Activated T-helper 1 cell treated with anti-CD3 and anti-CD28 coated beads, Interleukin-12 subunit alpha, Interleukin-12 subunit beta, Interleukin-2, Interleukin-4 antibody, amounts not matched to agents 30 ng/mL and 10 ng/mL and 1 ng/mL, durations not matched to agents 14 hours and 24 hours and 36 hours (primary cell): ENCODE results near the gene NDST3. TPM values are rescaled to one million over a fixed set of nuclear protein-coding genes. Genes with fewer than 3 reads are reported as not detected.
"Not testable (repeated sequence)": the region's sequence is repeated elsewhere in the genome, so short reads cannot be mapped to it uniquely, and the experiment has no call there.

Experiments used
- DNase-seq: peaks from one replicate; pipeline ENCODE4 v3.0.0; 2021; ENCODE audit warnings: low spot score
- H3K27ac Mint-ChIP-seq: one replicate; pipeline ENCODE4 v1.8.0; 2021; ENCODE audit warnings: mild to moderate bottlenecking, mixed read lengths
- H3K27me3 Mint-ChIP-seq: one replicate; pipeline ENCODE4 v1.8.0; 2022; ENCODE audit warnings: mild to moderate bottlenecking, moderate library complexity, mixed read lengths; ENCODE audit not compliant: insufficient read depth
- H3K36me3 Mint-ChIP-seq: one replicate; pipeline ENCODE4 v1.8.0; 2021; ENCODE audit warnings: low read depth, mixed read lengths
- H3K4me1 Mint-ChIP-seq: one replicate; pipeline ENCODE4 v1.8.0; 2021; ENCODE audit warnings: low read depth, mixed read lengths
- H3K4me3 Mint-ChIP-seq: one replicate; pipeline ENCODE4 v1.8.0; 2021; ENCODE audit warnings: mild to moderate bottlenecking, moderate library complexity, mixed read lengths
- H3K9me3 Mint-ChIP-seq: one replicate; pipeline ENCODE4 v1.8.0; 2021; ENCODE audit warnings: mixed read lengths
- intact Hi-C: fragments of 100-400 bp; cut with micrococcal nuclease; formaldehyde crosslinking; loops from one replicate; pipeline ENCODE4 v1.15.1; 2024
- total RNA-seq: library from RNA; stranded (reverse); gene quantifications from 2 replicates; pipeline ENCODE4 v1.2.3, GENCODE V29; 2022

The NDST3 gene
- total RNA-seq, 1 donor from 2014 or later, result not detected

DNA sequence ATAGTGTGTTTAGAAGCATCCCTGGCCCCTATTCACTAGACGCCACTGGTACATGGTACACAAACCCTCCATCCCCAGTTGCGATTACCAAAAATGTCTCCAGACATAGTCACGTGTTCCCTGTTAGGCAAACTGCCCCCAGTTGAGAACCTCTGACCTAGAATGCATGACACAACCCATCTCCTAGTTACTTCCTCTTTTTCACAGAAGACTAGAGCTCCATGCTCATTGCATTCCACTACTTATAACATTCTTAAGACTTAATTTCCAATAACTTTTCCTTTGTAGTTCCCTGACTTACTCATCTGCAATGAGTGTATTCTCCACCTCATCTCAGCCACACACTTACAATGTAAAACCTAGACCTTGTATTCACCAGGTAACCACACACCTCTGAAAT, 249.9 kb downstream of the NDST3 start:
- intact Hi-C loops, result no loop called here
- H3K9me3 Mint-ChIP-seq, result no peaks in the 10 kb centered on the region
- H3K4me1 Mint-ChIP-seq, result peaks cover 28% of the 10 kb centered on the region
- peaks cover 33% of the 10 kb centered on the region for H3K36me3 Mint-ChIP-seq
- H3K4me3 Mint-ChIP-seq, result no peak overlapping the region
- no peak for DNase-seq
- H3K27ac Mint-ChIP-seq, result no peak overlapping the region
- H3K27me3 Mint-ChIP-seq, result no peaks in the 10 kb centered on the region

DNA sequence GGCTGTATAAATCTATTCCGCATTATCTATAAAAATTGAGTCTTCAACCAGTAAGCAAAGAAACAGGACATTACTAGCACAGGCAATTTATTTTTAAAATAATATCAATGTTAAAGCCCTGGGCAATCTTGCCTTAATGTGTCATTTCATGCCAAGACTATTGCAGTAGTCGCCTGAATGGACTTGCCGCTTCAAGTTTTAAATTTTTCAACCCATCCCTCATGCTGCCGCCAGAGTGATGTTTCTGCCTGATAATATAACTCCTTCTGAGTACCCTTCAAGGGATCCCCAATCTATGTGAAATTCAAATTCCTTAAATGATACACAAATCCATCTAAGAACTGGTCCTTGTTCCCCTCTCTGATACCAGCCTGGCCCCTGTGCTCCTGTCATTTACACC, 251.6 kb downstream of the NDST3 start:
- Mint-ChIP-seq H3K36me3 (peaks cover 21% of the 10 kb centered on the region), H3K27ac (no peak overlapping the region)

DNA sequence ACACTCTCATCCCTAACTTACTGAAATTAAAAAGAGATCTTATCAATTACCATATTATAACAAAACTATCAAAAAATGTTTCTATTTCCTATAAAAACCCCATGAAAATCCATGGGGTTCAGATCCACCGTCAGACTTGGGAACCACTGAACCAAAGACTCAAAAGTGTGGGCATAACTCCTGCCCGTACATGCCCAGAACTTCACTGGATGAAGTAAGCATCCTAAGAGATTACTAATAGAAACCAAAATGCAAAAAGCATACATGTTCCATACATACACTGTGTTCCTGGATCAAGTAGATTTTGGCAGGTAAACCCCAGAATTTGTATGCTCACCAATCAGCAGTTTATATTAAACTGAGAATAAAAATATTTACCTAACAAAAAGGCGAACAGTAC, 252.4 kb downstream of the NDST3 start:
- no peak overlapping the region for H3K27ac Mint-ChIP-seq
- DNase-seq, result no peak
- H3K9me3 Mint-ChIP-seq, result no peaks in the 10 kb centered on the region
- H3K27me3 Mint-ChIP-seq, result peaks cover 2% of the 10 kb centered on the region
- H3K4me1 Mint-ChIP-seq, result peaks cover 14% of the 10 kb centered on the region
- intact Hi-C loops, result no loop called here
- H3K36me3 Mint-ChIP-seq, result peaks cover 14% of the 10 kb centered on the region
- H3K4me3 Mint-ChIP-seq, result no peak overlapping the region

More for the DNA sequence above, 251.6 kb downstream of the NDST3 start:
- DNase-seq, result no peak
- no peaks in the 10 kb centered on the region for H3K27me3 Mint-ChIP-seq
- H3K4me1 Mint-ChIP-seq, result peaks cover 21% of the 10 kb centered on the region
- intact Hi-C loops, result no loop called here
- H3K4me3 Mint-ChIP-seq, result no peak overlapping the region
- H3K9me3 Mint-ChIP-seq, result no peaks in the 10 kb centered on the region

DNA sequence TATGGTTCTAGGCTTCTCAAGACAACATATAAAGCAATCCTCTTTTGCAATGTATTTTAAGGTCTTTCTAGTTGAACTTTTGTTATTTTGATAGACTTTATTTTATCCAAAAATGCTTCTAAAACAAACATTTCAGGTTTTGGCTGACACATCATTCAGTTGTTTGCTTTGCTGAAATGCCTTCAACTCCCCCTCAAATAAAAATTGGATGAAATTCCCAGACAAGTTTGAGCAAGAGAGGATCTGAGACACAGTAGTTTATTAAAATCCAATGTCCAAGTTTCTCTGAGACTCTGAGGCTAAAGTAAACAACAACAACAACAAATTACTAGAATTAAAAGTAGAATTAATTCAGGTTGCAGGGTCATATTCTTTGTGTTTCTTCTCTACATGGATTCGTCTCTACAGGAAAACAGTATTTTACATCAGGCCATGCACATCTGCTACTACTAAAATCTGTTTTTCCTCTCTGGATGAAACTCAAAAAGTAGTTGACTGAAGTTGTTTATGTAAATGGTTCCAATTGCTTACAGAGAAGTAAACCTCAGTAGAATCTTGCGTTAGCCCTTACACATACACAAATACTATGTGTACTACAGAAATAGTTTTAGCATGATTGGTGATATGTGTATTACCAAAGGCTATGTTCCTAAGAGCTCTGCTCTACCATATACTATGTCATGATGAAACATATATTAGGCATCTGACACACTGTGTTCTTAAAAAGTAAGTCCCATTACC, 253.6 kb downstream of the NDST3 start:
- peaks cover 5% of the 10 kb centered on the region for H3K27me3 Mint-ChIP-seq
- H3K36me3 Mint-ChIP-seq, result peaks cover 6% of the 10 kb centered on the region
- H3K27ac Mint-ChIP-seq, result no peak overlapping the region
- intact Hi-C loops, result no loop called here
- no peak for DNase-seq
- no peaks in the 10 kb centered on the region for H3K9me3 Mint-ChIP-seq
- H3K4me1 Mint-ChIP-seq, result peaks cover 5% of the 10 kb centered on the region
- no peak overlapping the region for H3K4me3 Mint-ChIP-seq

DNA sequence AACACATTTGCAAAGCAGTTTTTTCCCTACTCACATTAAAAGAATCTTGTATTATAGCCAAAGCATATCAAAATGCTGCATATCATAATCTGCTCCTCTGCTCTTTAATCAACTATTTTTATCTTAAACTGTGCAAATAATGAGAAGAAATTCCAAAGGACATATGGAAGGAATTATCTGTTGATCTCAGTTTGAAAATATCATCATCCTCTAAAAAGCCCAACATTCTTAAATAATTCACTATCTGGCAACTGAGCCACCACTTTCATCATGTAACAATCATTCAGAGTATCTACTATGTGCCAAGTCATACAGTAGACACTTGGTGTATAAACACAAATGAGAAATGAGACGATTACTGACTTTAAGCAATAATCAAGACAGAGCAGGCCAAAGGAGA, 255.5 kb downstream of the NDST3 start:
- no peaks in the 10 kb centered on the region for H3K36me3 Mint-ChIP-seq
- peaks cover 5% of the 10 kb centered on the region for H3K27me3 Mint-ChIP-seq
- no peak overlapping the region for H3K4me3 Mint-ChIP-seq
- no peak for DNase-seq
- intact Hi-C loops, result no loop called here
- no peak overlapping the region for H3K27ac Mint-ChIP-seq
- no peaks in the 10 kb centered on the region for H3K9me3 Mint-ChIP-seq
- H3K4me1 Mint-ChIP-seq, result no peaks in the 10 kb centered on the region

DNA sequence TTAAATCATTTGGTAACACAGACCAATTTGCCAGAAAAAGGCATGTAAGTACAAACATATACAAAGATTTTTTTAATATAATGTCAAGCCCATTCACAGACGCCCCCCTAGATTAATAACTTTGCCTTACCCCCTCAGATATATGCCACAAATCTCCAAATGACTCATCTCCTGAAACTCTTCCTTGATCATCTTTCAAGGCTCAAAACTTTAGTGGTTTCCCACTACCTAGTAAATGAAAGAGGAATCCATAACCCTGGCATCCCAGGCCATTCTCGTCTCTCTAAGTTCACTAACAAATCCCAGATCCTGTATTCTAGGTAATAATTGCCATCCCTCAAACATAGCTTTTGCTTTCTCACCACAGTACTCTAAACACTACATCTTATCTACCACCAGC, 256.7 kb downstream of the NDST3 start:
- Mint-ChIP-seq H3K4me3 (no peak overlapping the region), H3K27ac (no peak overlapping the region), H3K36me3 (no peaks in the 10 kb centered on the region), H3K4me1 (no peaks in the 10 kb centered on the region), H3K9me3 (no peaks in the 10 kb centered on the region), H3K27me3 (peaks cover 8% of the 10 kb centered on the region)
- intact Hi-C loops, result no loop called here
- DNase-seq, result no peak

DNA sequence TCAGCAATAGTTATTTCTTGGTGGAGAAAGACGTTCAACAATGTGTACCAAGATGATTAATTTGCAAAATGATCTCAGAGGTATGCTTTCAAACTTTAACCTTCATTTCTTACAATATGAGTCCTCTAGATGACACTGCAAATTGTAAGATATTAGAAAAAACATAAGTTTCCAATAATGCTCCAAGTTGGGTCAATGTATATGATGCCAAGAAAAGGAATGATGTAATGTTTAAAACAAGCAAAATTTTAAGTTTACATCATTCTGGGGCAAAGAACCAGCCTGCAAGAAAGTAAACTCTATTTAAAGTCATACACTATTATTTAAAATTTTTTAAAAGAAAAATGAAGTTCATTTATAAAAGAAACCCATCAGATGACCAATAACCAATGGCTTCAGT, 262.4 kb downstream of the NDST3 start:
- Mint-ChIP-seq H3K4me3 (no peak overlapping the region), H3K4me1 (no peaks in the 10 kb centered on the region), H3K27ac (no peak overlapping the region), H3K36me3 (no peaks in the 10 kb centered on the region), H3K27me3 (peaks cover 14% of the 10 kb centered on the region), H3K9me3 (no peaks in the 10 kb centered on the region)
- intact Hi-C loops, result no loop called here
- DNase-seq, result no peak

DNA sequence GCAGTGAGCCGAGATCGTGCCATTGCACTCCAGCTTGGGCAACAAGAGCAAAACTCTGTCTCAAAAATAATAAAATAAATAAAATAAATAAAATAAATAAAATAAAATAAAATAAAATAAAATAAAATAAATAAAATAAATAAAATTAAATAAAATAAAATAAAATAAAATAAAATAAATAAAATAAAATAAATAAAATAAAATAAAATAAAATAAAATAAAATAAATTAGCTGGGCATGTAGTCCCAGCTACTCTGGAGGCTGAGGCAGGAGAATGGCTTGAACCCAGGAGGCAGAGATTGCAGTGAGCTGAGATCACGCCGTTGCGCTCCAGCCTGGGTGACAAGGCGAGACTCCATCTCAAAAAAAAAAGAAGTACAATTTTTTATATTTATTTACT, 265.3 kb downstream of the NDST3 start:
- H3K4me3 Mint-ChIP-seq, H3K4me1 Mint-ChIP-seq, H3K9me3 Mint-ChIP-seq, intact Hi-C loops, DNase-seq, H3K27ac Mint-ChIP-seq, H3K36me3 Mint-ChIP-seq: not testable (repeated sequence)
- peaks cover 14% of the 10 kb centered on the region for H3K27me3 Mint-ChIP-seq

DNA sequence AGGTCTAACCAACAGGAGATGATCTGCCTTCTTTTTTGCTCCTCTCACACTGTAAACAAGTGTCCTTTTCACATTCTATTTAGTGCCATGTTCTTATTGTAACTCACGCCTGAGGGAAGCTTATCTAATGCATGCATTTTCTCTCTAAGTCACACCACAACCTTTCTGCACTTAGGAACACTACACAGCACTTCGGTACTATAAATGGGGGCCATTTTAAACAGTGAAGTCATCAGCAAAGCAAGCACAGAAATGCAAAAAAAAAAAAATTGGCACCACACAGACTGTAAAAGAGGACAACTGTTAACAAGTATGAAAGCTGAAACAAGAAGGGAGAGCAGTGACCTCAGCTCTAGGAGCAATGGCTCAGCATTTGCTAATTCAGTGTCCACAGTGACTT, 273.4 kb downstream of the NDST3 start:
- H3K4me1 Mint-ChIP-seq, result no peaks in the 10 kb centered on the region
- no peak overlapping the region for H3K27ac Mint-ChIP-seq
- no peak overlapping the region for H3K4me3 Mint-ChIP-seq
- intact Hi-C loops, result no loop called here
- DNase-seq, result no peak
- H3K36me3 Mint-ChIP-seq, result no peaks in the 10 kb centered on the region
- peaks cover 18% of the 10 kb centered on the region for H3K27me3 Mint-ChIP-seq
- no peaks in the 10 kb centered on the region for H3K9me3 Mint-ChIP-seq
